Kidney (tissue), 14 donors: ENCODE measurements around the gene ZNF511. TPM values are rescaled to one million over a fixed set of nuclear protein-coding genes. Genes with fewer than 3 reads are reported as not detected.
"Not testable (repeated sequence)": the region's sequence is repeated elsewhere in the genome, so short reads cannot be mapped to it uniquely, and the experiment has no call there.

Experiments
- DNase-seq, 5 donors: peaks; one replicate each; pipeline ENCODE4 v3.0.0-alpha.2; 2013 to 2020
- FAIRE-seq: peaks from 2 replicates; lab custom pipeline; 2012; peaks lifted over from hg19 to GRCh38; lab: Jason Lieb, UNC
- H3K27ac ChIP-seq, 2 donors: one replicate each; pipeline ENCODE4 v1.7.0; 2013; ENCODE audit warnings: low read depth in 2 of 2, low read length in 2 of 2, inconsistent platforms in 1 of 2
- H3K27me3 ChIP-seq: one replicate; pipeline ENCODE4 v1.7.1; 2013; ENCODE audit warnings: low read length, inconsistent platforms; ENCODE audit not compliant: control insufficient read depth, insufficient read depth
- H3K36me3 ChIP-seq, 3 donors: one replicate each; pipeline versions ENCODE4 v1.7.0 to v1.7.1; 2013; ENCODE audit warnings: low read length in 3 of 3, control low read depth in 1 of 3, inconsistent platforms in 1 of 3; ENCODE audit not compliant: insufficient read depth in 3 of 3, control insufficient read depth in 2 of 3
- H3K4me1 ChIP-seq, 3 donors: one replicate each; pipeline versions ENCODE4 v1.7.0 to v1.7.1; 2013; ENCODE audit warnings: low read length in 3 of 3, inconsistent platforms in 1 of 3, low read depth in 1 of 3; ENCODE audit not compliant: control insufficient read depth in 2 of 3, insufficient read depth in 2 of 3
- H3K4me3 ChIP-seq, 3 donors: one replicate each; pipeline versions ENCODE4 v1.7.0 to v1.8.1; 2013; ENCODE audit warnings: low read length in 3 of 3, control low read depth in 1 of 3, inconsistent platforms in 1 of 3
- H3K9ac ChIP-seq, 3 donors: one replicate each; pipeline versions ENCODE4 v1.7.0 to v1.7.1; 2013; ENCODE audit warnings: low read length in 3 of 3, control low read depth in 1 of 3, inconsistent platforms in 1 of 3
- H3K9me3 ChIP-seq, 3 donors: one replicate each; pipeline versions ENCODE4 v1.7.0 to v1.7.1; 2013; ENCODE audit warnings: low read length in 3 of 3, control low read depth in 1 of 3, inconsistent platforms in 1 of 3; ENCODE audit not compliant: control insufficient read depth in 2 of 3, insufficient read depth in 1 of 3
- CTCF ChIP-seq: IDR thresholded peaks from 3 replicates; pipeline ENCODE4 v1.5.1; 2012; ENCODE audit warnings: mild to moderate bottlenecking, moderate library complexity, borderline replicate concordance; ENCODE audit not compliant: insufficient read depth; ENCODE audit errors: extremely low read depth
- intact Hi-C: fragments of 100-400 bp; cut with DNase I; formaldehyde crosslinking; loops from one replicate; pipeline ENCODE4 v1.11.1; 2022
- polyA plus RNA-seq: library from polyadenylated mRNA; stranded (reverse); fragments of 350-450 nt; fragmentation: Illumina TruSeq; extraction: RNeasy Lipid Tissue Mini Kit (QIAGEN cat#74804); gene quantifications from one replicate; pipeline ENCODE4 v1.2.3, GENCODE V29; 2014; ENCODE audit warnings: low read depth, low replicate concordance; ENCODE audit not compliant: insufficient read depth
- total RNA-seq: library from RNA; stranded (reverse); fragmentation: NEBNext Ultra II Directional; extraction: Animal tissue kit (Norgen Biotek cat#: 25700); gene quantifications from one replicate; pipeline ENCODE4 v1.2.1, GENCODE V29; 2021
- donor health status: control.
- donor health status: control.
- donor health status: control.
- donor health status: control.
- donor health status: control.
- donor health status: DM: yes; HTN: yes; CAD: no.
- donor health status: Normal renal cell carcinoma (clear cell type).

The ZNF511 gene
- total and polyA plus RNA-seq, 2 donors from 2014 or later = 35.6 to 50.7 TPM

- FAIRE-seq (no peak), DNase-seq (no peak)
- Histone ChIP-seq H3K9me3 (no peaks in the 10 kb centered on the region), H3K36me3 (no peaks in the 10 kb centered on the region), H3K4me3 (no peak overlapping the region), H3K27me3 (no peaks in the 10 kb centered on the region), H3K4me1 (peaks cover 0 to 9% (median 0%) of the 10 kb centered on the region in 3 donors), H3K9ac (no peak overlapping the region), H3K27ac (no peak overlapping the region)
- no peak for TF ChIP-seq CTCF
- intact Hi-C loops = no loop called here
Observed at GRCh38 chr10:133263674-133264073, 45.0 kb upstream of the ZNF511 start.

GRCh38 chr10:133264461-133264860 is 44.3 kb upstream of the ZNF511 start:
- FAIRE-seq (no peak), DNase-seq (no peak)
- Histone ChIP-seq H3K9ac (no peak overlapping the region), H3K9me3 (no peaks in the 10 kb centered on the region), H3K27me3 (no peaks in the 10 kb centered on the region), H3K4me3 (no peak overlapping the region), H3K4me1 (peaks cover 0 to 9% (median 0%) of the 10 kb centered on the region in 3 donors), H3K27ac (no peak overlapping the region), H3K36me3 (no peaks in the 10 kb centered on the region)
- TF ChIP-seq CTCF = no peak
- intact Hi-C loops = no loop called here

DNA sequence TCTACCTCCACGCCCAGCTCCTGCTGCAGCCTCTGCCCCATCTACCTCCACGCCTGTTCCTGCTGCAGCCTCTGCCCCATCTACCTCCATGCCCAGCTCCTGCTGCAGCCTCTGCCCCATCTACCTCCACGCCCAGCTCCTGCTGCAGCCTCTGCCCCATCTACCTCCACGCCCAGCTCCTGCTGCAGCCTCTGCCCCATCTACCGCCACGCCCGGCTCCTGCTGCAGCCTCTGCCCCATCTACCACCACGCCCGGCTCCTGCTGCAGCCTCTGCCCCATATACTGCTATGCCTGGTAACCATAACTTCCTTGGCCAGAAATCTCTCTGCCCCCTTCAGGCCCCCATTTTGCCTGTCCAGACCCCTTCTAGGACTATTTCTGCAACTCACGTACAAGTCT is 43.7 kb upstream of the ZNF511 start:
- H3K4me1 ChIP-seq, FAIRE-seq, H3K36me3 ChIP-seq, DNase-seq, H3K4me3 ChIP-seq, H3K27me3 ChIP-seq, intact Hi-C loops, H3K9me3 ChIP-seq, H3K27ac ChIP-seq, H3K9ac ChIP-seq: not testable (repeated sequence)

- no peak for TF ChIP-seq CTCF
- no peak overlapping the region for H3K27ac ChIP-seq
- no peak overlapping the region for H3K4me3 ChIP-seq
- H3K27me3 ChIP-seq = no peaks in the 10 kb centered on the region
- H3K9me3 ChIP-seq = no peaks in the 10 kb centered on the region
- no peaks in the 10 kb centered on the region for H3K36me3 ChIP-seq
- no peak for DNase-seq
- H3K4me1 ChIP-seq = peaks cover 0 to 7% (median 0%) of the 10 kb centered on the region in 3 donors
- no peak overlapping the region for H3K9ac ChIP-seq
- intact Hi-C loops = no loop called here
- FAIRE-seq = no peak
Observed at GRCh38 chr10:133266056-133266795, 42.5 kb upstream of the ZNF511 start.
